Cardiac fibroblast (primary cell): ENCODE data around the gene MFAP5.

Experiments used
- DNase-seq, 2 donors: peaks; one replicate each; pipeline versions ENCODE4 v3.0.0 to v3.0.0-alpha.2; 2010; ENCODE audit warnings: low read depth in 2 of 2
- H3K4me3 ChIP-seq, 2 donors: replicated peaks in 1 of 2; 1 replicate in 1 of 2; 2 replicates in 1 of 2; pipeline ENCODE4 v1.5.1; 2011; ENCODE audit warnings: low read depth in 2 of 2, low read length in 2 of 2, mild to moderate bottlenecking in 2 of 2, moderate library complexity in 1 of 2
- CTCF ChIP-seq: IDR thresholded peaks from one replicate; pipeline ENCODE4 v1.5.1; 2011; ENCODE audit warnings: low read depth, mild to moderate bottlenecking, low read length, inconsistent platforms

The MFAP5 gene

GRCh38 chr12:8689681-8690080 is 27.1 kb upstream of the MFAP5 start:
- no peak for DNase-seq
- TF ChIP-seq CTCF = no peak
- no peak overlapping the region for H3K4me3 ChIP-seq

- H3K4me3 ChIP-seq = no peak overlapping the region
- TF ChIP-seq CTCF = no peak
- peak; percentile 82 to 95 for DNase-seq
Observed at GRCh38 chr12:8687846-8688601, 25.4 kb upstream of the MFAP5 start.

- DNase-seq = no peak
- H3K4me3 ChIP-seq = no peak overlapping the region
- no peak for TF ChIP-seq CTCF
Observed at GRCh38 chr12:8685051-8685450, 22.4 kb upstream of the MFAP5 start.

GRCh38 chr12:8681129-8681884 is 18.7 kb upstream of the MFAP5 start:
- H3K4me3 ChIP-seq = no peak overlapping the region
- no peak for TF ChIP-seq CTCF
- peak; percentile 83 to 93 for DNase-seq

GRCh38 chr12:8680533-8680932 is 17.9 kb upstream of the MFAP5 start:
- TF ChIP-seq CTCF = no peak
- no peak overlapping the region for H3K4me3 ChIP-seq
- no peak for DNase-seq

- H3K4me3 ChIP-seq = no peak overlapping the region
- DNase-seq = no peak
- no peak for TF ChIP-seq CTCF
Observed at GRCh38 chr12:8678661-8679111, 16.1 kb upstream of the MFAP5 start.
